ENCODE data around the gene TNS2. TPM values are rescaled to one million over a fixed set of nuclear protein-coding genes. Genes with fewer than 3 reads are reported as not detected.
A peak's percentile ranks its signal among the peaks of the same experiment; 100 is the strongest.

Gene TNS2
- total RNA-seq, 1 donor from 2014 or later = 2.5 TPM

DNA sequence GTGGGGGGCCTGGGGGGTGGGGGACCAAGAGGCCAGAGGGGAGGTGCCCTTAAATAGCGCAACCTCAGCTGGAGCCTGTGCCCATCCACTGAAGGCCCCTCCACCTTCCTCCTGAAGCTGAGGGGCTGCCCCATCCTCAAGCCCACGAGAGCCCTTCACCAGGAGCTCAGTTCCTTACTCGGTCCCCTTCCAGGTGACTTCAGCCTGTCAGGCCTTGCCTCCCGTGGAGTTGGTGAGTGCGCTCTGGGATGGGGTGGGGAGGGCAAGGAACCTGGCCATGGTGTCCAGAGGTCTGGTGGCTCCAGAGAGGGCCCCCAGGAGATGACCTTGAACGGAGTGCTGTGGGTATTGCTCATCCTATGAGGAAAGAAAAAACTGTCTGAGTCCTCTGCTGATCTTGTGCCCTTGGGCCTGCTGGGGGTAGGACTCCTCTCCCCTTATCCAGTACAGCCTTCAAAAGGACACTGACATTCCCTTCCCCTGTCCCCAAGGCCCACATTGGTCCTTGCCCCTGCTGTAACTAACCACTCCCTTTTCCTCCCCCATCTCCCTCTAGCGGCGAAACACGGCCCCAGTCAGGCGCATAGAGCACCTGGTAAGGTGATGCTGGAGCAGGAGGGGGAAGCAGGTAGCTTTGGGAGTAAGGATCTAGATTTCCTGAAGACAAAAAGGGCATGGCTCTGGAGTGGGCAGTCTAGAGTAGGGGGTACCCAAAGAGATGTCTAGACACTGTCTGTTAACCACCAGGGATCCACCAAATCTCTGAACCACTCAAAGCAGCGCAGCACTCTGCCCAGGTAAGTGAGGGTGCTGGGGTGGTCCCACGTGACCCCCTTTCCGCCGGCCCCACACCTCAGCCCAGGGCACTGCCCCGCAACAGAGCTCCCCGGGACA, 3.6 kb downstream of the TNS2 start:
- H3K27me3 Mint-ChIP-seq (ENCODE audit: unreplicated experiment) = peaks cover 21% of the 10 kb centered on the region
- peaks cover 14% of the 10 kb centered on the region for H3K4me1 Mint-ChIP-seq (ENCODE audit: low read depth, unreplicated experiment)
- TF ChIP-seq, protein P1, sequence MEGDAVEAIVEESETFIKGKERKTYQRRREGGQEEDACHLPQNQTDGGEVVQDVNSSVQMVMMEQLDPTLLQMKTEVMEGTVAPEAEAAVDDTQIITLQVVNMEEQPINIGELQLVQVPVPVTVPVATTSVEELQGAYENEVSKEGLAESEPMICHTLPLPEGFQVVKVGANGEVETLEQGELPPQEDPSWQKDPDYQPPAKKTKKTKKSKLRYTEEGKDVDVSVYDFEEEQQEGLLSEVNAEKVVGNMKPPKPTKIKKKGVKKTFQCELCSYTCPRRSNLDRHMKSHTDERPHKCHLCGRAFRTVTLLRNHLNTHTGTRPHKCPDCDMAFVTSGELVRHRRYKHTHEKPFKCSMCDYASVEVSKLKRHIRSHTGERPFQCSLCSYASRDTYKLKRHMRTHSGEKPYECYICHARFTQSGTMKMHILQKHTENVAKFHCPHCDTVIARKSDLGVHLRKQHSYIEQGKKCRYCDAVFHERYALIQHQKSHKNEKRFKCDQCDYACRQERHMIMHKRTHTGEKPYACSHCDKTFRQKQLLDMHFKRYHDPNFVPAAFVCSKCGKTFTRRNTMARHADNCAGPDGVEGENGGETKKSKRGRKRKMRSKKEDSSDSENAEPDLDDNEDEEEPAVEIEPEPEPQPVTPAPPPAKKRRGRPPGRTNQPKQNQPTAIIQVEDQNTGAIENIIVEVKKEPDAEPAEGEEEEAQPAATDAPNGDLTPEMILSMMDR (IDR thresholded peaks at IDR 0.05; ENCODE audit: partially characterized antibody, unreplicated experiment) = peak; percentile 46
- peak overlapping the region; percentile 94 for H3K4me3 Mint-ChIP-seq (ENCODE audit: unreplicated experiment)
- peak overlapping the region; percentile 17 for H3K27ac Mint-ChIP-seq (ENCODE audit: unreplicated experiment)
- peak; percentile 44 for DNase-seq
- peaks cover 7% of the 10 kb centered on the region for H3K9me3 Mint-ChIP-seq (ENCODE audit: unreplicated experiment)
- H3K36me3 Mint-ChIP-seq (ENCODE audit: unreplicated experiment) = no peaks in the 10 kb centered on the region

DNA sequence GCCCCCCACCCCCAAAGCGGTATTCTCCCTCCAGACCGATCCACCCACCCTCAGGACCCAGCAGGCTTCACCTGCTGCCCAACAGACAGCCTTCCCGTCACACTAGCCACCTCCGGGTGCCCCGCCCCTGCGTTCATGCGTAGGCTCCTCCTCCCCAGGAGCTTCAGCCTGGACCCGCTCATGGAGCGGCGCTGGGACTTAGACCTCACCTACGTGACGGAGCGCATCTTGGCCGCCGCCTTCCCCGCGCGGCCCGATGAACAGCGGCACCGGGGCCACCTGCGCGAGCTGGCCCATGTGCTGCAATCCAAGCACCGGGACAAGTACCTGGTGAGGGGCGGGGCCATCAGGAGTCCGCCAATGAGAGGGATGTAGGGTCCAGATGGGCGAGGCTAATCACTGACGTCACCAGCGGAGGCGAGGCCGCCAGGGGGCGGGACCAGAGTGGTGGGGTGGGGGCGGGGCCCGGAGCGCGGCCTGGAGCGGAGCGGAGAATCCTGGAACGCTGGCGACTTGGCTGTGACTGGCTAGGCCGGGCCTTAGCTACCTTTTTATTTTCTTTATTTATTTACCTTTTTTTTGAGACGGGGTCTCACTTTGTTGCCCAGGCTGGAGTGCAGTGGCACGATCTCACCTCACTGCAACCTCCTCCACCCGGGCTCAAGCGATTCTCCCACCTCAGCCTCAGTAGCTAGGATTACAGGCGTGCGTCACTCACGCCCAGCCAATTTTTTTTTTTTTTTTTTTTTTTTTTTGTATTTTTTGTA, 4.4 kb downstream of the TNS2 start:
- Mint-ChIP-seq H3K36me3 (ENCODE audit: unreplicated experiment) (no peaks in the 10 kb centered on the region), H3K9me3 (ENCODE audit: unreplicated experiment) (peaks cover 7% of the 10 kb centered on the region), H3K27me3 (ENCODE audit: unreplicated experiment) (peaks cover 20% of the 10 kb centered on the region), H3K27ac (ENCODE audit: unreplicated experiment) (peak overlapping the region; percentile 17), H3K4me3 (ENCODE audit: unreplicated experiment) (peak overlapping the region; percentile 94), H3K4me1 (ENCODE audit: low read depth, unreplicated experiment) (peaks cover 10% of the 10 kb centered on the region)
- DNase-seq = peak; percentile 94
- TF ChIP-seq, protein P1 (IDR thresholded peaks at IDR 0.05; ENCODE audit: partially characterized antibody, unreplicated experiment) = no peak

DNA sequence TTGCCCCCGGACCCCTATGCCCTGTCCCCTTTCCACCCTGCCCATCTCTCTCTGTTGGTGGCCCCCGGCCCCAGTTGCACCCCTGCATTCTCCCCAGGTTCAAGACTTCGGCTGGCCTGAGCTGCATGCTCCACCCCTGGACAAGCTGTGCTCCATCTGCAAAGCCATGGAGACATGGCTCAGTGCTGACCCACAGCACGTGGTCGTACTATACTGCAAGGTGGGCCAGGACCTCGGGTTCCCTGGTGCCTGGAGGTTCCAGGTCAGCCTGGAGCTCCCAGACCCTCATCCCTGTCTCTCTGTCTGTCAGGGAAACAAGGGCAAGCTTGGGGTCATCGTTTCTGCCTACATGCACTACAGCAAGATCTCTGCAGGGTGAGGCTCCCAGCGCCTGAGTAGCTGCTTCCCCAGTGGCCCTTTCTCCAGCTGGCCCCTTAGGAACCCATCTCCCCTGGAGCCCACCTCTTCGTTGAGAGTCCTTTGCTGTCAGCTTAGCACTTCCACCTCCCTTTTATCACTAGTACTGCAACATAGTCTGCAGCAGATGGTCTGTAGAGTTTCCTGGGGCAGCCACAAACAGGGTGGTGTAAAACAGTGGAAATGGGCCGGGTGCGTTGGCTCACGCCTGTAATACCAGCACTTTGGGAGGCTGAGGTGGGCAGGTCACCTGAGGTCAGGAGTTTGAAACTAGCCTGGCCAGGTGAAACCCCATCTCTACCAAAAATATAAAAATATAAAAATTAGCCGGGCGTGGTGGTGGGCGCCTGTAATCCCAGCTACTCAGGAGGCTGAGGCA, 5.8 kb downstream of the TNS2 start:
- no peaks in the 10 kb centered on the region for H3K36me3 Mint-ChIP-seq (ENCODE audit: unreplicated experiment)
- DNase-seq = no peak
- TF ChIP-seq, protein P1 (IDR thresholded peaks at IDR 0.05; ENCODE audit: partially characterized antibody, unreplicated experiment) = no peak
- peaks cover 15% of the 10 kb centered on the region for H3K27me3 Mint-ChIP-seq (ENCODE audit: unreplicated experiment)
- H3K4me1 Mint-ChIP-seq (ENCODE audit: low read depth, unreplicated experiment) = peaks cover 8% of the 10 kb centered on the region
- H3K9me3 Mint-ChIP-seq (ENCODE audit: unreplicated experiment) = peaks cover 7% of the 10 kb centered on the region
- no peak overlapping the region for H3K27ac Mint-ChIP-seq (ENCODE audit: unreplicated experiment)
- no peak overlapping the region for H3K4me3 Mint-ChIP-seq (ENCODE audit: unreplicated experiment)

DNA sequence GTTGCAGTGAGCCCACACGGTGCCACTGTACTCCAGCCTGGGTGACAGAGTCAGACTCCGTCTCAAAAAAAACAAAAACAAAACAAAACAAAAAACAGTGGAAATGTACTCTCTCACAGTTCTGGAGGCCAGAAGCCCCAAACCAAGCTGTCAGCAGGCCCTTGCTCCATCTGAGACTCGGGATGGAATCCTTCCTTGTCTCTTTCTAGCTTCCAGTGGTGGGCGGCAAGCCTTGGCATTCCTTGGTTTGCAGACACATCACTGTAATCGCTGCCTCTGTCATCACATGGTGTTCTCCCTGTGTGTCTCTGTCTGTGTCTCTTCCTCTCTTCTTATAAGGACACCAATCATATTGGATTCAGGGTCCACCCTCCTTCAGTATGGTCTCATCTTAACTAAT, 6.4 kb downstream of the TNS2 start:
- H3K27ac Mint-ChIP-seq (ENCODE audit: unreplicated experiment) = peak overlapping the region; percentile 8

More for the DNA sequence above, 6.4 kb downstream of the TNS2 start:
- no peak for DNase-seq
- Mint-ChIP-seq H3K4me3 (ENCODE audit: unreplicated experiment) (no peak overlapping the region), H3K4me1 (ENCODE audit: low read depth, unreplicated experiment) (peaks cover 3% of the 10 kb centered on the region), H3K36me3 (ENCODE audit: unreplicated experiment) (no peaks in the 10 kb centered on the region), H3K27me3 (ENCODE audit: unreplicated experiment) (peaks cover 15% of the 10 kb centered on the region), H3K9me3 (ENCODE audit: unreplicated experiment) (peaks cover 7% of the 10 kb centered on the region)
- TF ChIP-seq, protein P1 (IDR thresholded peaks at IDR 0.05; ENCODE audit: partially characterized antibody, unreplicated experiment) = no peak

Measured in glutamatergic neuron (in vitro differentiated cells).